AG04450 (cell line): ENCODE data around the gene MISFA. TPM values are rescaled to one million over a fixed set of nuclear protein-coding genes. Genes with fewer than 3 reads are reported as not detected.

Experiments
- CTCF ChIA-PET: fragments of 300-600, 350-600 bp; formaldehyde crosslinking; extraction: SDS; loops from one replicate; lab custom pipeline; 2022; ENCODE audit warnings: antibody characterized with exemption, inconsistent platforms; lab: Charles Lee
- POLR2A ChIA-PET: fragments of 350-600 bp; formaldehyde crosslinking; extraction: SDS; loops from one replicate; lab custom pipeline; 2021; ENCODE audit warnings: antibody characterized with exemption, inconsistent platforms; lab: Yijun Ruan, JAX
- DNase-seq: peaks from one replicate; pipeline ENCODE4 v3.0.0-alpha.2; 2011; ENCODE audit warnings: low read depth, low spot score
- H3K27ac ChIP-seq: one replicate; pipeline ENCODE4 v1.5.1; 2012; ENCODE audit warnings: low read depth, low read length, control low read depth
- H3K27me3 ChIP-seq: one replicate; pipeline ENCODE4 v1.6.0; 2012; ENCODE audit warnings: low read length; ENCODE audit not compliant: control insufficient read depth, insufficient read depth
- H3K4me3 ChIP-seq: 2 replicates; pipeline ENCODE4 v1.5.1; 2011; ENCODE audit warnings: mild to moderate bottlenecking, low read depth, low read length, control low read depth
- H3K9me3 ChIP-seq: 2 replicates; pipeline ENCODE4 v1.5.1; 2012; ENCODE audit warnings: low read length; ENCODE audit not compliant: control insufficient read depth, insufficient read depth
- polyA plus RNA-seq: library from polyadenylated mRNA; depleted of rRNA; stranded (reverse); fragments of >200 nt; gene quantifications from 2 replicates; pipeline ENCODE4 v1.2.3, GENCODE V29; 2011
- TF ChIP-seq, protein P1 (sequence below): IDR thresholded peaks from 2 replicates; pipeline ENCODE4 v1.5.1; 2011; ENCODE audit warnings: low read depth, low read length, control low read depth, inconsistent platforms

Gene MISFA
- polyA plus RNA-seq, 1 experiment = 1.3 TPM

DNA sequence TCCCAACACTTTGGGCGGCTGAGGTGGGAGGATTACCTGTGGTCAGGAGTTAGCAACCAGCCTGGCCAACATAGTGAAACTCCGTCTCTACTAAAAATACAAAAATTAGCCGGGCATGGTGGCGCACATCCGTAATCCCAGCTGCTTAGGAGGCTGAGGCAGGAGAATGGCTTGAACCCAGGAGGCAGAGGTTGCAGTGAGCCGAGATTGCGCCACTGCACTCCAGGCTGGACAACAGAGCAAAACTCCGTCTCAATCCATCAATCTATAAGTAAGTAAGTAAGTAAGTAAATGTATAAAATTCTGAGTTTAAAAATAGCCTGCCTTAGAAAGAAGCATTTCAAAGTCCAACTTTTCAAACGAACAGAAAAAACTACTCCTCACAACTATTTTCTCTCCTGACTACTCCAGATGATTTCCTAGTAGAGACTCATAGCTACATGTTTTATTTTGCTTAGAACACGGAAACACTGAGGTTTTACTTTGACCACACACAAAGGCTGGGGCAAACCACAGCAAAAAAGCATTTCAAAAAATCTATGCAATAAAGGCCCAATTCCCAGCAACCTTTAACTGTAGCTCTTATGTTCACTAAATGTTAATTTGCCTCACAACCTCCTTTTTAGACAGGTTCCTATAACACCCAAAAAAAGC is 18.2 kb downstream of the MISFA start:
- POLR2A ChIA-PET = interaction anchor here (0.9 to 1.9 kb wide), 2 partner anchors 17 to 223 kb away, joined by 3 to 11 read pairs; partner anchors contain the start of genes LDHA and SPTY2D1
- CTCF ChIA-PET = interaction anchor here (1.3 to 1.6 kb wide), 2 partner anchors 114 to 115 kb away, joined by 3 to 4 read pairs; no protein-coding TSS in a partner anchor
- peak overlapping the region; percentile 40 for H3K27ac ChIP-seq
- no peak for DNase-seq
- peak overlapping the region; percentile 8 for H3K4me3 ChIP-seq
- H3K27me3 ChIP-seq = no peaks in the 10 kb centered on the region
- H3K9me3 ChIP-seq = no peaks in the 10 kb centered on the region; the same call in 1 of the 2 replicates
- TF ChIP-seq, protein P1, sequence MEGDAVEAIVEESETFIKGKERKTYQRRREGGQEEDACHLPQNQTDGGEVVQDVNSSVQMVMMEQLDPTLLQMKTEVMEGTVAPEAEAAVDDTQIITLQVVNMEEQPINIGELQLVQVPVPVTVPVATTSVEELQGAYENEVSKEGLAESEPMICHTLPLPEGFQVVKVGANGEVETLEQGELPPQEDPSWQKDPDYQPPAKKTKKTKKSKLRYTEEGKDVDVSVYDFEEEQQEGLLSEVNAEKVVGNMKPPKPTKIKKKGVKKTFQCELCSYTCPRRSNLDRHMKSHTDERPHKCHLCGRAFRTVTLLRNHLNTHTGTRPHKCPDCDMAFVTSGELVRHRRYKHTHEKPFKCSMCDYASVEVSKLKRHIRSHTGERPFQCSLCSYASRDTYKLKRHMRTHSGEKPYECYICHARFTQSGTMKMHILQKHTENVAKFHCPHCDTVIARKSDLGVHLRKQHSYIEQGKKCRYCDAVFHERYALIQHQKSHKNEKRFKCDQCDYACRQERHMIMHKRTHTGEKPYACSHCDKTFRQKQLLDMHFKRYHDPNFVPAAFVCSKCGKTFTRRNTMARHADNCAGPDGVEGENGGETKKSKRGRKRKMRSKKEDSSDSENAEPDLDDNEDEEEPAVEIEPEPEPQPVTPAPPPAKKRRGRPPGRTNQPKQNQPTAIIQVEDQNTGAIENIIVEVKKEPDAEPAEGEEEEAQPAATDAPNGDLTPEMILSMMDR = no peak

DNA sequence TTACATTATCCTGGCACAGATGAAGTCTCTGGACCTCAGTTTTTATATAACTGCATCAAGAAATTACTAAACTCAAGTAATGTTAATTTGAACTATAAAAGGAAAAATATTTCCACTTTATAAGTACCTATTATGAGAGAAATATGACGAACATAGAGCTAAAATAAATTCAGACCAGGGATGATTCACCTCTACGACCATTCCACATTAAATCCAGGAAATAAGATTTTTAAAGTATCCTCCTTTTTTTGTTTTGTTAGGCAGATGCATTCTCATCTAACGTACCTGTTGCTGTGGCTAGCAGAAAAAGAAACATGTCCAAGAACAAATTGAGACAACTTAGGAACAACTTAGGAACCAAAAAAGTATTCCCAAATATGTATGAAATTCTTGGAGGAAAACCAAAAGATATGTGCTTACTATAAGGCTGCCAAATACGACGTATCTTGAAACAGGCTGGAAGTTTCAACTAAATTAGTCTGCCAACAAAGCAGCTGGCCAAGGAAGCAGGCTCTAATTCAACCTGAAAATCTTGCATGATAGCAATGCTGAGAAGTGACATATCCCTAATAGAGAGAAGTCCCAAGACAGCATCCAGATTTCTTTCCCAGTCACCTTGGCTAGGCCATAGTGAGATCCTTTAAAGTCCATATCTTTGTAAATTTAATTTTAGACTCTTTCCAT is 18.9 kb downstream of the MISFA start:
- CTCF ChIA-PET = interaction anchor here (1.3 to 1.6 kb wide), 2 partner anchors 113 to 114 kb away, joined by 3 to 4 read pairs; no protein-coding TSS in a partner anchor
- H3K9me3 ChIP-seq = no peaks in the 10 kb centered on the region; the same call in 1 of the 2 replicates
- no peak overlapping the region for H3K27ac ChIP-seq
- no peak for DNase-seq
- H3K4me3 ChIP-seq = peak overlapping the region; percentile 20
- POLR2A ChIA-PET = interaction anchor here (0.9 to 1.9 kb wide), 2 partner anchors 16 to 224 kb away, joined by 3 to 11 read pairs; partner anchors contain the start of genes LDHA and SPTY2D1
- no peaks in the 10 kb centered on the region for H3K27me3 ChIP-seq
- TF ChIP-seq, protein P1 = no peak

DNA sequence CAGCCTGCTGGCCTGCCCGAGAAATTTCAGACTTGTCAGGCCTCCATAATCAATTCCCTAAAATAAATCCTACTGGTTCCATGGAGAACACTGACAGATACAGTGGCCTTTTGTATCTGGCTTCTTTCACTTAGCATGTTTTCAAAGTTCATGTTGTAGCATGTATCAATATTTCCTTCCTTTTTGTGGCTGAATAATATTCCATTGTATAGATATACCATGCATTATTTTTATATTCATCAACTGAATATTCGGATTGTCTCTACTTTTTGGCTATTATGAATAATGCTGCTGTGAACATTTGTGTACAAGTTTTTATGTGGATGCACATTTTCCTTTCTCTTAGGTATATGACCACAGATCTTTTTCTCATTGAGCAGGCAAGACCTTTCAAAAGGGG is 24.1 kb downstream of the MISFA start:
- DNase-seq = no peak
- no peak overlapping the region for H3K27ac ChIP-seq
- ChIA-PET POLR2A (no interaction called here), CTCF (interaction anchor here (0.7 kb wide), 1 partner anchor 129 kb away, joined by 3 read pairs; no protein-coding TSS in a partner anchor)
- TF ChIP-seq, protein P1 = no peak
- H3K9me3 ChIP-seq = no peaks in the 10 kb centered on the region
- H3K4me3 ChIP-seq = no peak overlapping the region
- H3K27me3 ChIP-seq = no peaks in the 10 kb centered on the region

DNA sequence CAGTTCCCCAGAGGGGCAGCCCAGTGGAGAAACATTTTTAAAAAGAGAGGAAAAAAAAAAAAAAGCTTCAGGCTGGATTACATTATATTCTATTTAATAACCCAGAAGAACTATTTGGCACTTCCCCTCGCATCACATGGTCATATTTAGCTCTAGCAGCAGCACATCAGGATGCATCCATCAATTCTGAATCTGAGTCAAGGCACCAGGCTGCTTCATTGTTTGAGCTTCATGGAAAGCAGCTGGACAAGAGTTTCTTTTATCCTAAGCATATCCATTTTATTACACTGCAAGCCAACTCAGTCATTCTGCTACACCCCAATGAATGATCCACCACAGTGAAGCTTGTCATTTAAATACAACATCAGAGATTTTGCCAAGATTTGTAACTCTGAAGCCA is 24.6 kb downstream of the MISFA start:
- Histone ChIP-seq H3K27me3 (no peaks in the 10 kb centered on the region), H3K27ac (no peak overlapping the region), H3K4me3 (no peak overlapping the region), H3K9me3 (no peaks in the 10 kb centered on the region)
- ChIA-PET CTCF (interaction anchor here (0.6 to 1.3 kb wide), 4 partner anchors 9 to 128 kb away, joined by 3 to 4 read pairs (median 4); no protein-coding TSS in a partner anchor), POLR2A (no interaction called here)
- no peak for DNase-seq
- TF ChIP-seq, protein P1 = no peak
